K562 (cell line): ENCODE measurements around the gene NCOA3. TPM values are rescaled to one million over a fixed set of nuclear protein-coding genes. Genes with fewer than 3 reads are reported as not detected.
A peak's percentile ranks its signal among the peaks of the same experiment; 100 is the strongest.

Experiments
- ATAC-seq: fragments of 200-7000 bp; cut with Tn5 transposase; 3 replicates; pipeline ENCODE4 v1.9.1; 2020; ENCODE audit warnings: moderate library complexity
- BruUV-seq: library from RNA; stranded (reverse); fragments of 400-500 nt; replicated peaks from 2 replicates; lab custom pipeline; 2021; lab: Mats Ljungman, UMichigan
- CTCF ChIA-PET: fragments of 300-600 bp; formaldehyde crosslinking; extraction: SDS; loops from one replicate; lab custom pipeline; 2021; ENCODE audit warnings: low intra/inter-chr PET ratio; lab: Yijun Ruan, JAX
- POLR2A ChIA-PET: fragments of 300-600, 350-650 bp; sonication (Branson Sonifier 250); formaldehyde crosslinking; extraction: SDS; loops from one replicate; lab custom pipeline; 2021; ENCODE audit warnings: antibody characterized with exemption, inconsistent platforms; lab: Yijun Ruan, JAX
- DNase-seq, 4 experiments: peaks; one replicate each; pipeline versions ENCODE4 v3.0.0 to v3.0.0-alpha.2; 2011 to 2018; ENCODE audit warnings: low spot score in 3 of 4, mixed read lengths in 3 of 4; ENCODE audit errors: extremely low read depth in 1 of 4
- FAIRE-seq: peaks from 2 replicates; lab custom pipeline; 2011; peaks lifted over from hg19 to GRCh38; lab: Jason Lieb, UNC
- H2AFZ ChIP-seq: 2 replicates; pipeline ENCODE4 v1.6.0; 2011; ENCODE audit warnings: low read depth, low read length, control low read depth, inconsistent platforms
- H3K27ac ChIP-seq: fragments of 200-600 bp; 3 replicates; pipeline ENCODE4 v1.8.0; 2011; ENCODE audit warnings: low read depth, mild to moderate bottlenecking, control low read depth, inconsistent platforms, low read length, moderate library complexity, mixed read lengths; ENCODE audit errors: extremely low read depth
- H3K27me3 ChIP-seq, 2 experiments: fragments of 300-600 bp in 1 of 2; 2 replicates in 1 of 2; 3 replicates in 1 of 2; pipeline versions ENCODE4 v1.6.0 to v1.8.0; 2011; ENCODE audit warnings: inconsistent platforms in 2 of 2, low read length in 2 of 2, mild to moderate bottlenecking in 1 of 2, mixed read lengths in 1 of 2, moderate library complexity in 1 of 2; ENCODE audit not compliant: control insufficient read depth in 2 of 2, insufficient read depth in 2 of 2
- H3K36me3 ChIP-seq: fragments of 300-600 bp; 3 replicates; pipeline ENCODE4 v1.8.0; 2011; ENCODE audit warnings: mild to moderate bottlenecking, low read length, inconsistent platforms; ENCODE audit not compliant: control insufficient read depth, insufficient read depth
- H3K4me1 ChIP-seq, 2 experiments: fragments of 200-600 bp in 1 of 2; replicated peaks in 1 of 2; 2 replicates in 1 of 2; 3 replicates in 1 of 2; pipeline versions ENCODE4 v1.5.1 to v1.8.0; 2011; ENCODE audit warnings: inconsistent platforms in 2 of 2, low read length in 2 of 2, mild to moderate bottlenecking in 1 of 2, mixed read lengths in 1 of 2, moderate library complexity in 1 of 2; ENCODE audit not compliant: control insufficient read depth in 2 of 2, insufficient read depth in 2 of 2
- H3K4me2 ChIP-seq: 2 replicates; pipeline ENCODE4 v1.6.1; 2011; ENCODE audit warnings: low read length, control low read depth, inconsistent platforms, mixed read lengths; ENCODE audit not compliant: insufficient read depth
- H3K4me3 ChIP-seq: fragments of 200-600 bp; sonication (generic), shearing (Covaris generic); 2 replicates; pipeline ENCODE4 v1.5.1; 2016; ENCODE audit warnings: control low read depth, inconsistent platforms
- H3K79me2 ChIP-seq: fragments of 200-600 bp; 3 replicates; pipeline ENCODE4 v1.8.0; 2011; ENCODE audit warnings: low read length, inconsistent platforms; ENCODE audit not compliant: control insufficient read depth, insufficient read depth
- H3K9ac ChIP-seq, 2 experiments: 2 replicates each; pipeline versions ENCODE4 v1.6.0 to v1.6.1; 2011; ENCODE audit warnings: low read depth in 2 of 2, low read length in 2 of 2, control low read depth in 1 of 2, inconsistent platforms in 1 of 2, mild to moderate bottlenecking in 1 of 2, mixed read lengths in 1 of 2; ENCODE audit not compliant: insufficient read depth in 1 of 2
- H3K9me1 ChIP-seq: one replicate; pipeline ENCODE4 v1.6.0; 2011; ENCODE audit warnings: inconsistent platforms, mild to moderate bottlenecking, low read length, moderate library complexity; ENCODE audit not compliant: control insufficient read depth, insufficient read depth
- H3K9me3 ChIP-seq: replicated peaks from 2 replicates; pipeline ENCODE4 v1.5.1; 2011; ENCODE audit warnings: low read depth, low read length, inconsistent platforms; ENCODE audit not compliant: control insufficient read depth, insufficient read depth
- H4K20me1 ChIP-seq: replicated peaks from 2 replicates; pipeline ENCODE4 v1.6.1; 2011; ENCODE audit warnings: low read length, inconsistent platforms, mixed read lengths; ENCODE audit not compliant: control insufficient read depth, insufficient read depth
- KDM1A ChIP-seq, 2 experiments: fragments of 450-650 bp; IDR thresholded peaks; 2 replicates each; pipeline ENCODE4 v1.6.1; 2016; ENCODE audit warnings: mild to moderate bottlenecking in 2 of 2
- WGBS: fragments of 100-300 bp; shearing (Covaris generic); methylation state at CpG from one replicate; pipeline ENCODE4 v1.1.6; 2016; ENCODE audit warnings: low coverage, mixed read lengths; ENCODE audit not compliant: insufficient coverage; ENCODE audit errors: missing lambda C conversion rate; 5-methylcytosine and 5-hydroxymethylcytosine counted together
- in situ Hi-C: fragments of 300-500 bp; cut with MboI; formaldehyde crosslinking; loops from 4 replicates; pipeline ENCODE4 v1.15.0; 2018; ENCODE audit warnings: inconsistent platforms, mixed read lengths
- intact Hi-C: fragments of 100-400 bp; cut with micrococcal nuclease; formaldehyde crosslinking; loops from 2 replicates; pipeline ENCODE4 v1.14.2; 2022
- polyA plus RNA-seq, 8 experiments: library from polyadenylated mRNA; depleted of rRNA in 4 of 8; stranded (reverse) in 5 of 8; unstranded in 3 of 8; fragments of >200 nt; fragmentation: Nextera tagmentation in 2 of 8; fragmentation: Illumina TruSeq in 1 of 8; extraction: Ambion mirVana in 2 of 8; extraction: Trizol in 1 of 8; gene quantifications; 2 replicates each; pipeline versions ENCODE4 v1.2.1 to v1.2.3, GENCODE V29; 2011 to 2014; ENCODE audit warnings: inconsistent platforms in 1 of 8, missing spikeins in 1 of 8
- total RNA-seq, 7 experiments: library from RNA; depleted of rRNA in 6 of 7; stranded (reverse); fragments of >200 nt in 6 of 7; fragmentation: Illumina TruSeq in 2 of 7; extraction: Trizol in 2 of 7; gene quantifications; 2 replicates each; pipeline versions ENCODE4 v1.2.1 to v1.2.3, GENCODE V29; 2011 to 2021; ENCODE audit warnings: low replicate concordance in 1 of 7
- TF ChIP-seq, protein P1 (sequence below), 3 experiments: fragments of 200-800 bp in 1 of 3; fragments of 250-450 bp in 1 of 3; fragments of 450-650 bp in 1 of 3; sonication (Bioruptor Pico) in 1 of 3; sonication (Bioruptor generic) in 1 of 3; formaldehyde crosslinking in 1 of 3; IDR thresholded peaks; 2 replicates each; pipeline versions ENCODE4 v1.6.1 to v1.8.0; 2016 to 2022; ENCODE audit warnings: mild to moderate bottlenecking in 2 of 3, missing genetic modification characterization in 2 of 3, missing compliant biosample characterization in 1 of 3, moderate library complexity in 1 of 3
- TF ChIP-seq, protein P2 (sequence below), 2 experiments: fragments of 450-650 bp in 1 of 2; IDR thresholded peaks; 2 replicates each; pipeline ENCODE4 v1.6.1; 2011 to 2017; ENCODE audit warnings: low read depth in 2 of 2, antibody characterized with exemption in 1 of 2, borderline replicate concordance in 1 of 2, low read length in 1 of 2, mild to moderate bottlenecking in 1 of 2, mixed read lengths in 1 of 2; ENCODE audit not compliant: control insufficient read depth in 1 of 2

Gene NCOA3
- total and polyA plus RNA-seq, 9 of the 15 experiments (the other 6 are each of a cell fraction or from before 2014, with no cell fraction given), result 3.2 to 24.3 (median 14.4) TPM

DNA sequence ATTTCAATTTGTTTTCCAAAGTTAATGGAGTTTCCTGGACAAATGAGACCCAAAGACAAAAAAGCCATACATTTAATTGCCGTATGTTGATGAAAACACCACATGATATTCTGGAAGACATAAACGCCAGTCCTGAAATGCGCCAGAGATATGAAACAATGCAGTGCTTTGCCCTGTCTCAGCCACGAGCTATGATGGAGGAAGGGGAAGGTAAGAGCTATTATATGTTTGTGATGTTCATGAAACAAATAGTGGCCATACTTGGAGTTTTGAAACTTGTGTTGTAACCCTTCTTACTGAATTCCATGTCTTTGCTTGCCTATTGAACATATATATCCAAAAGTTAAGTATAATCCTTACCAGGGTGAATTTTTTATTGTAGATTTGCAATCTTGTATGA is 125.9 kb downstream of the NCOA3 start:
- no peak for FAIRE-seq
- POLR2A ChIA-PET, result no interaction called here
- no peak for ATAC-seq
- no peak overlapping the region for H3K27ac ChIP-seq
- no peak overlapping the region for H3K4me3 ChIP-seq
- TF ChIP-seq, protein P1, sequence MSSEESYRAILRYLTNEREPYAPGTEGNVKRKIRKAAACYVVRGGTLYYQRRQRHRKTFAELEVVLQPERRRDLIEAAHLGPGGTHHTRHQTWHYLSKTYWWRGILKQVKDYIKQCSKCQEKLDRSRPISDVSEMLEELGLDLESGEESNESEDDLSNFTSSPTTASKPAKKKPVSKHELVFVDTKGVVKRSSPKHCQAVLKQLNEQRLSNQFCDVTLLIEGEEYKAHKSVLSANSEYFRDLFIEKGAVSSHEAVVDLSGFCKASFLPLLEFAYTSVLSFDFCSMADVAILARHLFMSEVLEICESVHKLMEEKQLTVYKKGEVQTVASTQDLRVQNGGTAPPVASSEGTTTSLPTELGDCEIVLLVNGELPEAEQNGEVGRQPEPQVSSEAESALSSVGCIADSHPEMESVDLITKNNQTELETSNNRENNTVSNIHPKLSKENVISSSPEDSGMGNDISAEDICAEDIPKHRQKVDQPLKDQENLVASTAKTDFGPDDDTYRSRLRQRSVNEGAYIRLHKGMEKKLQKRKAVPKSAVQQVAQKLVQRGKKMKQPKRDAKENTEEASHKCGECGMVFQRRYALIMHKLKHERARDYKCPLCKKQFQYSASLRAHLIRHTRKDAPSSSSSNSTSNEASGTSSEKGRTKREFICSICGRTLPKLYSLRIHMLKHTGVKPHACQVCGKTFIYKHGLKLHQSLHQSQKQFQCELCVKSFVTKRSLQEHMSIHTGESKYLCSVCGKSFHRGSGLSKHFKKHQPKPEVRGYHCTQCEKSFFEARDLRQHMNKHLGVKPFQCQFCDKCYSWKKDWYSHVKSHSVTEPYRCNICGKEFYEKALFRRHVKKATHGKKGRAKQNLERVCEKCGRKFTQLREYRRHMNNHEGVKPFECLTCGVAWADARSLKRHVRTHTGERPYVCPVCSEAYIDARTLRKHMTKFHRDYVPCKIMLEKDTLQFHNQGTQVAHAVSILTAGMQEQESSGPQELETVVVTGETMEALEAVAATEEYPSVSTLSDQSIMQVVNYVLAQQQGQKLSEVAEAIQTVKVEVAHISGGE (CRISPR knock-in tag; IDR thresholded peaks at IDR 0.05), result peak in 1 of 3 experiments; percentile 61; a peak in 2 of 6 replicates
- no peak for TF ChIP-seq KDM1A (IDR thresholded peaks at IDR 0.05)
- TF ChIP-seq, protein P2, sequence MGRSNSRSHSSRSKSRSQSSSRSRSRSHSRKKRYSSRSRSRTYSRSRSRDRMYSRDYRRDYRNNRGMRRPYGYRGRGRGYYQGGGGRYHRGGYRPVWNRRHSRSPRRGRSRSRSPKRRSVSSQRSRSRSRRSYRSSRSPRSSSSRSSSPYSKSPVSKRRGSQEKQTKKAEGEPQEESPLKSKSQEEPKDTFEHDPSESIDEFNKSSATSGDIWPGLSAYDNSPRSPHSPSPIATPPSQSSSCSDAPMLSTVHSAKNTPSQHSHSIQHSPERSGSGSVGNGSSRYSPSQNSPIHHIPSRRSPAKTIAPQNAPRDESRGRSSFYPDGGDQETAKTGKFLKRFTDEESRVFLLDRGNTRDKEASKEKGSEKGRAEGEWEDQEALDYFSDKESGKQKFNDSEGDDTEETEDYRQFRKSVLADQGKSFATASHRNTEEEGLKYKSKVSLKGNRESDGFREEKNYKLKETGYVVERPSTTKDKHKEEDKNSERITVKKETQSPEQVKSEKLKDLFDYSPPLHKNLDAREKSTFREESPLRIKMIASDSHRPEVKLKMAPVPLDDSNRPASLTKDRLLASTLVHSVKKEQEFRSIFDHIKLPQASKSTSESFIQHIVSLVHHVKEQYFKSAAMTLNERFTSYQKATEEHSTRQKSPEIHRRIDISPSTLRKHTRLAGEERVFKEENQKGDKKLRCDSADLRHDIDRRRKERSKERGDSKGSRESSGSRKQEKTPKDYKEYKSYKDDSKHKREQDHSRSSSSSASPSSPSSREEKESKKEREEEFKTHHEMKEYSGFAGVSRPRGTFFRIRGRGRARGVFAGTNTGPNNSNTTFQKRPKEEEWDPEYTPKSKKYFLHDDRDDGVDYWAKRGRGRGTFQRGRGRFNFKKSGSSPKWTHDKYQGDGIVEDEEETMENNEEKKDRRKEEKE (IDR thresholded peaks at IDR 0.05; ENCODE audit: borderline replicate concordance in 1 of 2, control insufficient read depth in 1 of 2, low read depth in 2 of 2, low read length in 1 of 2), result 0 out of 4 replicates have a peak, but pooled peaks of 1 of the 2 experiments have one; percentile 8
- BruUV-seq, result no TSS peak
- H3K36me3 ChIP-seq, result peaks cover 42% of the 10 kb centered on the region
- H3K9me1 ChIP-seq, result no peaks in the 10 kb centered on the region
- no peak overlapping the region for H2AFZ ChIP-seq
- DNase-seq, result no peak
- intact Hi-C loops, result no loop called here
- H4K20me1 ChIP-seq, result no peaks in the 10 kb centered on the region
- no peak overlapping the region for H3K9ac ChIP-seq
- H3K4me1 ChIP-seq, result no peaks in the 10 kb centered on the region
- no peak overlapping the region for H3K4me2 ChIP-seq
- no peaks in the 10 kb centered on the region for H3K27me3 ChIP-seq
- CTCF ChIA-PET, result no interaction called here
- no peaks in the 10 kb centered on the region for H3K79me2 ChIP-seq
- H3K9me3 ChIP-seq, result no peaks in the 10 kb centered on the region
- 96% methylated on average over 4 of the region's 4 CpGs for WGBS
- in situ Hi-C loops, result loop anchor here (10.0 kb wide), 2 partner anchors 123 to 423 kb away; partner anchors contain the start of gene NCOA3
